ENCODE data around the gene TMPRSS3.

The TMPRSS3 gene

GRCh38 chr21:42330380-42331371 lies 65.2 kb downstream of the TMPRSS3 start:
- DNase-seq: no peak

GRCh38 chr21:42324896-42325295 lies 71.0 kb downstream of the TMPRSS3 start:
- DNase-seq: no peak

All from NCI-H526 (cell line).